ENCODE data around the gene ESR1. TPM values are rescaled to one million over a fixed set of nuclear protein-coding genes. Genes with fewer than 3 reads are reported as not detected.

Gene ESR1
- total and polyA plus RNA-seq, 9 of the 15 experiments (the other 6 are each of a cell fraction or from before 2014, with no cell fraction given) = 0.03 to 0.27 (median 0.08) TPM; not detected in 1

DNA sequence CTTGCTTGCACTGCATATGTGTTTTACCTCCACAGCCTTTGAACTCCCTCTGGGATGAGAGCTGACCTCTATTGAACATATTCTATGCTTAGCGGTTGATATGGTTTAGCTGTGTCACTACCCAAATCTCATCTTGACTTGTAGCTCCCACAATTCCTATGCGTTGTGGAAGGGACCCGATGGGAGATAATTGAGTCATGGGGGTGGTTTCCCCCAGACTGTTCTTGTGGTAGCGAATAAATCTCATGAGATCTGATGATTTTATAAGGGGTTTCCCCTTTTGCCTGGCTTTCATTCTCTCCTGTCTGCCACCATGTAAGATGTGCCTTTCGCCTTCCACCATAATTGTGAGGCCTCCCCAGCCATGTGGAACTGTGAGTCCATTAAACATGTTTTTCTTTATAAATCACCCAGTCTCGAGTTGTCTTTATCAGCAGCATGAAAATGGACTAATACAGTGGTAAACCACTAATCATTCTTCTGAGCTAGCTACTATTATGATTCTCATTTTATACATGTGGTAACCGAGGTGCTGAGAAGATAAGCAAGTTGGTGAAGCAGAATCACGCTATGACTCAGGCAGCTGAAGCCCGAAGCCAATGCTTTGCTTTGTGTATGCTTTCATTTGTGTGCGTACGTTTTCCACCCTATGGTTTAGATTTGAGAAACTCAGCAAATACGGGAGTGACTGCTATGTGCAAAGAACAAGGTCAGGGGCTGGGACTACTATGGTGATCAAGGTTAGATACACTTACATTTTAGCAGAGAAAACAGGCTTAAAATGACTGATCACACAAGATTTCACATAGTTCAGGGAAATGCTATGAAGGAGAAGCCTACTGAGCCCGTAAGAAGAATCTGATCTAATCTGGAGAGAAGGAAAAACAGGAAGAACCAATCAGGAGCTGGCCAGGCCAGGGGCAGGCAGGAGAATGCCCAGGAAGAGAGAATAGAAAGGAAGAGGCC lies 363.5 kb downstream of the ESR1 start:
- Histone ChIP-seq H3K4me1 (replicated peaks in 1 of 2; ENCODE audit: control insufficient read depth in 2 of 2, insufficient read depth in 2 of 2, low read length in 2 of 2) (no peaks in the 10 kb centered on the region), H3K27ac (ENCODE audit: extremely low read depth, low read depth, low read length) (no peak overlapping the region), H3K36me3 (ENCODE audit: control insufficient read depth, insufficient read depth, low read length) (no peaks in the 10 kb centered on the region), H3K4me2 (ENCODE audit: insufficient read depth, low read length) (no peak overlapping the region), H3K9ac (ENCODE audit: insufficient read depth in 1 of 2, low read depth in 2 of 2, low read length in 2 of 2) (no peak overlapping the region), H3K4me3 (no peak overlapping the region), H3K79me2 (ENCODE audit: control insufficient read depth, insufficient read depth, low read length) (no peaks in the 10 kb centered on the region), H3K9me1 (ENCODE audit: control insufficient read depth, insufficient read depth, low read length) (no peaks in the 10 kb centered on the region), H3K27me3 (ENCODE audit: control insufficient read depth in 2 of 2, insufficient read depth in 2 of 2, low read length in 2 of 2) (no peaks in the 10 kb centered on the region), H3K9me3 (replicated peaks; ENCODE audit: control insufficient read depth, insufficient read depth, low read depth, low read length) (no peaks in the 10 kb centered on the region), H2AFZ (ENCODE audit: low read depth, low read length) (no peak overlapping the region), H4K20me1 (replicated peaks; ENCODE audit: control insufficient read depth, insufficient read depth, low read length) (0 out of 2 replicates have a peak, but pooled peaks cover 3% of the 10 kb centered on the region)
- peak; percentile 15 for FAIRE-seq
- POLR2A ChIA-PET = no interaction called here
- TF ChIP-seq ARID1B (IDR thresholded peaks at IDR 0.05) (no peak), SMARCE1 (IDR thresholded peaks at IDR 0.05) (no peak), NFRKB (IDR thresholded peaks at IDR 0.05; ENCODE audit: low read depth) (no peak), TFAM (CRISPR knock-in tag; conservative IDR thresholded peaks at IDR 0.05) (no peak), HNRNPL (IDR thresholded peaks at IDR 0.05; ENCODE audit: low read depth, low read length) (no peak), TBP (optimal IDR thresholded peaks at IDR 0.05; ENCODE audit: low read depth, low read length) (no peak), ESRRB (CRISPR knock-in tag; IDR thresholded peaks at IDR 0.05; ENCODE audit: borderline replicate concordance) (no peak), IFI16 (CRISPR knock-in tag; IDR thresholded peaks at IDR 0.05) (no peak), SMAD2 (IDR thresholded peaks at IDR 0.05; ENCODE audit: low read depth, low read length) (no peak), CCNT2 (IDR thresholded peaks at IDR 0.05; ENCODE audit: borderline replicate concordance, extremely low read depth, insufficient read length, low read depth, low read length) (no peak), ZNF263 (CRISPR knock-in tag; IDR thresholded peaks at IDR 0.05; ENCODE audit: borderline replicate concordance) (no peak)
- TF ChIP-seq, protein P1, sequence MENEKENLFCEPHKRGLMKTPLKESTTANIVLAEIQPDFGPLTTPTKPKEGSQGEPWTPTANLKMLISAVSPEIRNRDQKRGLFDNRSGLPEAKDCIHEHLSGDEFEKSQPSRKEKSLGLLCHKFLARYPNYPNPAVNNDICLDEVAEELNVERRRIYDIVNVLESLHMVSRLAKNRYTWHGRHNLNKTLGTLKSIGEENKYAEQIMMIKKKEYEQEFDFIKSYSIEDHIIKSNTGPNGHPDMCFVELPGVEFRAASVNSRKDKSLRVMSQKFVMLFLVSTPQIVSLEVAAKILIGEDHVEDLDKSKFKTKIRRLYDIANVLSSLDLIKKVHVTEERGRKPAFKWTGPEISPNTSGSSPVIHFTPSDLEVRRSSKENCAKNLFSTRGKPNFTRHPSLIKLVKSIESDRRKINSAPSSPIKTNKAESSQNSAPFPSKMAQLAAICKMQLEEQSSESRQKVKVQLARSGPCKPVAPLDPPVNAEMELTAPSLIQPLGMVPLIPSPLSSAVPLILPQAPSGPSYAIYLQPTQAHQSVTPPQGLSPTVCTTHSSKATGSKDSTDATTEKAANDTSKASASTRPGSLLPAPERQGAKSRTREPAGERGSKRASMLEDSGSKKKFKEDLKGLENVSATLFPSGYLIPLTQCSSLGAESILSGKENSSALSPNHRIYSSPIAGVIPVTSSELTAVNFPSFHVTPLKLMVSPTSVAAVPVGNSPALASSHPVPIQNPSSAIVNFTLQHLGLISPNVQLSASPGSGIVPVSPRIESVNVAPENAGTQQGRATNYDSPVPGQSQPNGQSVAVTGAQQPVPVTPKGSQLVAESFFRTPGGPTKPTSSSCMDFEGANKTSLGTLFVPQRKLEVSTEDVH (IDR thresholded peaks at IDR 0.05; ENCODE audit: low read depth, partially characterized antibody) = no peak
- TF ChIP-seq, protein P2, sequence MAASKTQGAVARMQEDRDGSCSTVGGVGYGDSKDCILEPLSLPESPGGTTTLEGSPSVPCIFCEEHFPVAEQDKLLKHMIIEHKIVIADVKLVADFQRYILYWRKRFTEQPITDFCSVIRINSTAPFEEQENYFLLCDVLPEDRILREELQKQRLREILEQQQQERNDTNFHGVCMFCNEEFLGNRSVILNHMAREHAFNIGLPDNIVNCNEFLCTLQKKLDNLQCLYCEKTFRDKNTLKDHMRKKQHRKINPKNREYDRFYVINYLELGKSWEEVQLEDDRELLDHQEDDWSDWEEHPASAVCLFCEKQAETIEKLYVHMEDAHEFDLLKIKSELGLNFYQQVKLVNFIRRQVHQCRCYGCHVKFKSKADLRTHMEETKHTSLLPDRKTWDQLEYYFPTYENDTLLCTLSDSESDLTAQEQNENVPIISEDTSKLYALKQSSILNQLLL (CRISPR knock-in tag; IDR thresholded peaks at IDR 0.05; ENCODE audit: borderline replicate concordance) = no peak
- TF ChIP-seq, protein P3, sequence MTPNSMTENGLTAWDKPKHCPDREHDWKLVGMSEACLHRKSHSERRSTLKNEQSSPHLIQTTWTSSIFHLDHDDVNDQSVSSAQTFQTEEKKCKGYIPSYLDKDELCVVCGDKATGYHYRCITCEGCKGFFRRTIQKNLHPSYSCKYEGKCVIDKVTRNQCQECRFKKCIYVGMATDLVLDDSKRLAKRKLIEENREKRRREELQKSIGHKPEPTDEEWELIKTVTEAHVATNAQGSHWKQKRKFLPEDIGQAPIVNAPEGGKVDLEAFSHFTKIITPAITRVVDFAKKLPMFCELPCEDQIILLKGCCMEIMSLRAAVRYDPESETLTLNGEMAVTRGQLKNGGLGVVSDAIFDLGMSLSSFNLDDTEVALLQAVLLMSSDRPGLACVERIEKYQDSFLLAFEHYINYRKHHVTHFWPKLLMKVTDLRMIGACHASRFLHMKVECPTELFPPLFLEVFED (CRISPR knock-in tag; conservative IDR thresholded peaks at IDR 0.05) = no peak
- no peak for ATAC-seq
- DNase-seq (ENCODE audit: extremely low read depth in 1 of 4, low spot score in 3 of 4) = no peak
- CTCF ChIA-PET (ENCODE audit: low intra/inter-chr PET ratio) = no interaction called here
- in situ Hi-C loops (cut with MboI) = no loop called here
- intact Hi-C loops (cut with micrococcal nuclease) = no loop called here
- WGBS (ENCODE audit: insufficient coverage, low coverage, missing lambda C conversion rate) = under 1% methylated on average over 12 of the region's 13 CpGs
- no TSS peak for BruUV-seq (replicated peaks)
